Pancreas (tissue), 10 donors: Measurements from ENCODE around the gene NUAK1. TPM values are rescaled to one million over a fixed set of nuclear protein-coding genes. Genes with fewer than 3 reads are reported as not detected.

Experiments used
- ATAC-seq, 4 donors: fragments of 200-7000 bp; cut with Tn5 transposase; one replicate each; pipeline versions ENCODE4 v1.8.0 to v1.9.1; 2020; ENCODE audit warnings: mild to moderate bottlenecking in 4 of 4, moderate library complexity in 4 of 4
- DNase-seq, 6 donors: peaks; one replicate each; pipeline ENCODE4 v3.0.0-alpha.2; 2020
- FAIRE-seq: peaks from 2 replicates; lab custom pipeline; 2012; peaks lifted over from hg19 to GRCh38; lab: Jason Lieb, UNC
- H3K27ac ChIP-seq, 4 donors: fragments of 200-600 bp; sonication (generic); 1 replicate in 3 of 4; 2 replicates in 1 of 4; pipeline versions ENCODE4 v1.5.0 to v1.8.0; 2020
- H3K27me3 ChIP-seq, 4 donors: fragments of 200-600 bp; one replicate each; pipeline ENCODE4 v1.8.0; 2021
- H3K36me3 ChIP-seq, 3 donors: fragments of 200-600 bp; sonication (generic) in 1 of 3; one replicate each; pipeline versions ENCODE4 v1.5.0 to v1.8.0; 2020 to 2021
- H3K4me1 ChIP-seq, 3 donors: fragments of 200-600 bp; one replicate each; pipeline ENCODE4 v1.8.0; 2021
- H3K4me3 ChIP-seq, 4 donors: fragments of 200-600 bp; sonication (generic) in 2 of 4; one replicate each; pipeline versions ENCODE4 v1.5.0 to v1.8.0; 2020 to 2021
- H3K9me3 ChIP-seq, 4 donors: fragments of 200-600 bp; one replicate each; pipeline ENCODE4 v1.8.0; 2021
- CTCF ChIP-seq, 4 donors: fragments of 200-600 bp; sonication (generic) in 3 of 4; IDR thresholded peaks; one replicate each; pipeline versions ENCODE4 v1.5.0 to v1.8.0; 2021; ENCODE audit warnings: antibody characterized with exemption in 4 of 4
- WGBS, 2 donors: extraction: QIAGEN DNeasy Blood & Tissue Kit; methylation state at CpG; one replicate each; pipeline ENCODE4 v1.1.7; 2013; 5-methylcytosine and 5-hydroxymethylcytosine counted together
- intact Hi-C, 3 donors: fragments of 100-400 bp; cut with DNase I; formaldehyde crosslinking; loops; one replicate each; pipeline versions ENCODE4 v1.11.1 to v1.14.2; 2022
- polyA plus RNA-seq, 2 donors: library from polyadenylated mRNA; stranded (reverse); fragments of 200-250 nt; gene quantifications; one replicate each; pipeline ENCODE4 v1.2.3, GENCODE V29; 2013
- total RNA-seq, 6 donors: library from RNA; stranded (reverse); fragmentation: NEBNext Ultra II Directional in 4 of 6; extraction: Animal tissue kit (Norgen Biotek cat#: 25700) in 4 of 6; gene quantifications; one replicate each; pipeline versions ENCODE4 v1.2.1 to v1.2.4, GENCODE V29; 2021 to 2023
- donor health status: healthy with polysubstance abuse.
- donor health status: DM: no; HTN: no; CAD: no; lungs with moderate emphysema.
- donor health status: DM: no; HTN: no; CAD: no.
- donor health status: control.
- donor health status: control.
- donor health status: Bipolar disorder and iron deficiency.
- donor health status: DM: yes; HTN: yes; CAD: no.
- donor health status: DM: no; HTN: no; CAD: no.
- donor health status: DM: no; HTN: no; CAD: no.
- donor health status: DM: yes; HTN: yes; CAD: no.

Gene NUAK1
- total and polyA plus RNA-seq, 8 donors = 1.6 to 6.5 (median 2.6) TPM

DNA sequence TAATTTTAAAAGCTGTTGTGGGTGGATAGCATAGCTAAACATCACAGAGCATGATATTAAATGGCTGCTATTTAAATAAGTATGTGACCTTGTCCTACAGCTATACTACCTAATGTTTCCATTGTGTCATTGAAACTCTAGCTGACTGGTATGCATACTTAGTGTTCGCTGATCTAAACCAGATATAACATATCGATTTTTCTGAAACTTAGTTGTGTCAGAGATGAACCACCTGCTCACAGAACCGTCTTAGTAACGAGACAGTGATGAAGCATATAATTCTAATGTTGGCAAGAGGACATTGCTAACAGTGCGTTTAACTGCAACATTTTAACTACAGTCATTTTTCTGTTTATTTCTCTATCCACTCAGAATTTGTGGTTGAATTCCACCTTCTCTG, 36.1 kb upstream of the NUAK1 start:
- H3K4me1 ChIP-seq = no peaks in the 10 kb centered on the region
- DNase-seq = no peak
- FAIRE-seq = no peak
- no peak overlapping the region for H3K4me3 ChIP-seq
- no peak for ATAC-seq
- intact Hi-C loops = no loop called here
- WGBS, 2 donors = 60 to 64% methylated on average over 5 of the region's 5 CpGs
- no peaks in the 10 kb centered on the region for H3K36me3 ChIP-seq
- no peaks in the 10 kb centered on the region for H3K27me3 ChIP-seq
- no peaks in the 10 kb centered on the region for H3K9me3 ChIP-seq
- TF ChIP-seq CTCF (IDR thresholded peaks at IDR 0.05) = no peak
- no peak overlapping the region for H3K27ac ChIP-seq

DNA sequence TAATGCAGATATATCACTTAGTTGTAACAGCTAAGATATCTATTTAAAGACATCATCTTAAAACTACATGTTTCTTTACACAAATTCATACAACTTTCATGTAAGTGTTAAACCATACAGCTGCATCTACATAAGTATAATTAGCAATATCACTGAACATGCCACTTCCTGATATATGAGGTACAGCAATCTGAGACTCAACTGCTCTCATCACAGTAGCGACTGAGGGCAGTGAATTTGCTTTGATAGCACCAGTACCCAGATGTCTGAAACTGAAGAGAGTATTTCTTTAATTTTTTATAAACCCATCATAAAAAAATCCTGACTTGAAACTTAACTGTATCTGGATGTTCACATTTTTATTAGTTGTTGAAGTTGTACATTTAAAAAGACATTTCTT, 34.7 kb upstream of the NUAK1 start:
- H3K4me3 ChIP-seq = no peak overlapping the region
- no peak overlapping the region for H3K27ac ChIP-seq
- WGBS, 2 donors = 76 to 79% methylated on average over 1 of the region's 1 CpG
- TF ChIP-seq CTCF (IDR thresholded peaks at IDR 0.05) = no peak
- H3K27me3 ChIP-seq = no peaks in the 10 kb centered on the region
- intact Hi-C loops = no loop called here
- no peak for DNase-seq
- FAIRE-seq = no peak
- H3K4me1 ChIP-seq = no peaks in the 10 kb centered on the region
- no peaks in the 10 kb centered on the region for H3K9me3 ChIP-seq
- no peak for ATAC-seq
- H3K36me3 ChIP-seq = no peaks in the 10 kb centered on the region

DNA sequence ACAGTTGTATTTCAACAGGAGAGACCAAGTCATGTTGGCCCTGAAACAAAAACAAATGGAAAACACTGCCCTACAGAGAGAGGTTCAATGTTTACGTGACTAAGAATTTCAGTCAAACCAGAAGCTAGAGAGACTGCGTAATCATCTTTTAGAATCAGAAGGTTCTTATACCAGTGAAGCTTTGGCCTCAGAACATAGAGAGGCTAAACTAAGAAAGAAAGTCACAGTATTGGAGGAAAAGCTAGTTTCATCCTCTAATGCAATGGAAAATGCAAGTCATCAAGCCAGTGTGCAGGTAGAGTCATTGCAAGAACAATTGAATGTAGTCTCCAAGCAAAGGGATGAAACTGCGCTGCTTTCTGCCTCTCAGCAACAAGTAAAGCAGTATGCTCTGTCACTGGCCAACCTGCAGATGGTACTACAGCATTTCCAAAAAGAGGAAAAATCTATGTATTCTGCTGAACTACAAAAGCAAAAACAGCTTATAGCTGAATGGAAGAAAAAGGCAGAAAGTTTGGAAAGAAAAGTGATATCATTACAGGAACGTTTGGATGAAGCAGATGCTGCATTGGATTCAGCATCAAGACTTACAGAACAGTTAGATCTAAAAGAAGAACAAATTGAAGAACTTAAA, 32.5 kb upstream of the NUAK1 start:
- no peak overlapping the region for H3K4me3 ChIP-seq
- 77 to 82% methylated on average over 4 of the region's 4 CpGs for WGBS, 2 donors
- FAIRE-seq (no peak), DNase-seq (no peak), ATAC-seq (no peak)
- no peaks in the 10 kb centered on the region for H3K9me3 ChIP-seq
- no peak overlapping the region for H3K27ac ChIP-seq
- H3K27me3 ChIP-seq = no peaks in the 10 kb centered on the region
- TF ChIP-seq CTCF (IDR thresholded peaks at IDR 0.05) = no peak
- no peaks in the 10 kb centered on the region for H3K4me1 ChIP-seq
- intact Hi-C loops = no loop called here
- no peaks in the 10 kb centered on the region for H3K36me3 ChIP-seq

- H3K4me1 ChIP-seq = no peaks in the 10 kb centered on the region
Measured at GRCh38 chr12:106170285-106170684, 31.5 kb upstream of the NUAK1 start.

More at GRCh38 chr12:106170285-106170684, 31.5 kb upstream of the NUAK1 start:
- intact Hi-C loops = no loop called here
- WGBS, 2 donors = 73 to 80% methylated on average over 4 of the region's 4 CpGs
- ATAC-seq (no peak), FAIRE-seq (no peak), DNase-seq (no peak)
- Histone ChIP-seq H3K27ac (no peak overlapping the region), H3K36me3 (no peaks in the 10 kb centered on the region), H3K4me3 (no peak overlapping the region), H3K9me3 (no peaks in the 10 kb centered on the region), H3K27me3 (no peaks in the 10 kb centered on the region)
- TF ChIP-seq CTCF (IDR thresholded peaks at IDR 0.05) = no peak
